Amygdala (tissue), 56 donors: ENCODE data around the gene SGMS2.

Source experiments
- DNase-seq, 56 donors: peaks; one replicate each; lab custom pipeline; 2025; lab: John Stamatoyannopoulos, UW

Gene SGMS2

GRCh38 chr4:107828315-107829090, 3.8 kb downstream of the SGMS2 start:
- DNase-seq, result no peak

DNA sequence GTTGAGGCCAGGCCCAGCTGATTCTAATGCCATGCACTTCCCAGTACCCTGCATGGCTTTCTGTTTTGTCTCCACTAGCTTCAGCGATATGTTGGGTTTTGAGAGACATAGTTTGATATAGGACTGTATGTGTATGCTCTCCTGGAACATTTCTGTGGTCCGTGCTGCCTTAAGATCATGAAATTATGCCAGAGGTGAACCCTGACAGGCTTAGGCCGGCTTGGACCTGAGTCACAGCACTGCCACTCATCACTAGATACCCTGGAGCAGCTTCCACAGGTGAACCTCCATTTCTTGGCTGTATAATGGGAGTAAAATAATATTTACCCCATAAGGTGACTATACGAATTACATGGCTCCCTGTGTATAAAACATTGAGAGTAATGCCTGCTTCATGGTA, 6.4 kb downstream of the SGMS2 start:
- DNase-seq, result no peak

DNA sequence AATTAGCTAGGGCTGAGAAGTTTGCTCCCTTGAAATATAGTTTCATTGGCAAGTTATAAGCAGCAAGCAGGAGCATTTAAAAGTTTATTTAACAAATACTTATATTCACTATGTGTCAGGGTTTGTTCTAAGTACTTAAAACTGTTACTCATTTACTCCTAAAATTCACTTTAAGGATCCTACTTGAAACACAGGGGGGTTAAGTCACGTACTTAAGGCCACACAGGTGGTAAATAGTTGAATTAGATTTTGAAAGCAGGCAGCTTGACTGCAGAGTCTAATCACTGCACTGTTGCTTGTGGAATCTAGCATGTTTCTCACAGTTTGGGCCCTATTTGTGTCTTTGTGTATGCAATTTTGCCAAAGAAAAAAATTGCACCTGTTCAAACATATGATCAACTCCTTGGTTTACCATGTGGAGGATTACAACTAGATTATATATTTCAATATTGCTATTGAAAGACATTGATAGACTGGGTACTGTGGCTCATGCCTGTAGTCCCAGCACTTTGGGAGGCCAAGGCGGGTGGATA, 7.6 kb downstream of the SGMS2 start:
- no peak for DNase-seq

- no peak for DNase-seq
Measured at GRCh38 chr4:107834241-107834794, 9.6 kb downstream of the SGMS2 start.

GRCh38 chr4:107835406-107835805, 10.7 kb downstream of the SGMS2 start:
- DNase-seq, result no peak

DNA sequence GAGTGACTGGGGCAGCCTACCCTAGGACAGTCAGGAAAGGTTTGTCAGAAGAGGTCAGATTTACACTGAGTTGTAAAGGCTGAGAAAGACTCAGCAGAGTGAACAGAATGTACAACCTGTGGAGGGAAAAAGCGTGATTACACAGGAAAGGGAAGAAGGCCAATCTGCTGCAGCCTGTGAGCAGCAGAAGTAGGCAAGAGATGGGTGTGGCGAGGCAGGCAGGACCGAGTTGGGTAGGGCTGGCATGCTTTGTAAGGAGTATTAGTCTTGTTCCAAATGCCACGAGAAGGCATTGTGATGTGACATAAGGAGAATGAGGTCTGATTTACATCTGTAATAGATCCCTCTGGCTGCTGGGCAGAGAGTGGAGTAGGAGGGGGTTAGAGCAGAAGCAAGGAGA, 12.6 kb downstream of the SGMS2 start:
- no peak for DNase-seq

- DNase-seq, result no peak
Measured at GRCh38 chr4:107837776-107838618, 13.3 kb downstream of the SGMS2 start.

DNA sequence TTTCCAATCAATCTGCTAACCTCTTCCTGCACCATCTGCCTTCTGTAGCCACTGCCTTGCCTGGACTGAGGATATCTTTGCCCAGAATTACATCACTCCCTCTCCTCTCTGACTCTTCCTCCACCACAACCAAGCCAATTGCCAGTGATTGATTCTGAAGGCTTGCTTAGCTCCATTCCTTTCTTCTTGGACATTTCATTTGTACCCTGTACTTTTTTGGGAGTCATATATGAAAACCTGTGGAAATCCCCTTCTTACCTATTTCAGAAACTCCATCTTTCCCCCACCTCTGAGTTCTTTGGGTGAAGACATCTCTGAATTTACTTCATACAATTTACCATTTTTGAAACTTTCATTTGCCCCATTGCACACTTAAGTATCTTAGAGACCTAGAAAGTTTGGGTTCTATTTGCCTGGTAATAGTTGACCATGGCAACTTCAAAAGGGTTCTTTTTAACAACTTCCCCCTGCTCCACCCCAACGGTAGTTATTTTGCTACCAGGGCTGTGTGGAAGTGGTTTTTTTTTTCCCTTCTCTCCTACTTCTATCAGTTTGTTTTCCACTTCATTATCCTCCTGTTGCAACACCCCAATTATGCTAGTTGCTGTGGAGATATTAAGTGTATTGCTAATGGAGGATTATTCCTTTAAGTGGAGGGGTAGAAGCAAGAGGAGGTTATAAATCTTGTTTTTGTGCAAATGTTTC, 14.3 kb downstream of the SGMS2 start:
- DNase-seq, result no peak

DNA sequence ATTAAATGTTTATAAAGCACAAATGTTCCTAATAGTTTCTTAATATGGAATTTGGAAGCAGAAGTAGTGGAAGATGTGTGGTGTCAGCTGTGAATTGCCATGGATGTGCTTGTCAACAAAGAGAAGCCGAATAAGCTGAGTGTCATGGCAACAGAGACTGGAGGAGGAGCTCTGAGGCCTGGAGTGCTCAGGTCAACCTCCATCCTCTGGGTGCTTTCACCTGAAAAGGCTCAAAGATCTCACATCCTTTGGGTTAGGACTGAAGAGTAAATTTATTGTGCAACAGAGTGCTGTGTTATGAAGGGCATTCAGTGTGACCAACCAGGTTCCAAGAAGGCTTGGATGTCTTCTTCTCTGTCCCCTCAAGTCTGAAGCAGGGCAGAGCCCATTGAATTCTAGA, 18.7 kb downstream of the SGMS2 start:
- no peak for DNase-seq

DNA sequence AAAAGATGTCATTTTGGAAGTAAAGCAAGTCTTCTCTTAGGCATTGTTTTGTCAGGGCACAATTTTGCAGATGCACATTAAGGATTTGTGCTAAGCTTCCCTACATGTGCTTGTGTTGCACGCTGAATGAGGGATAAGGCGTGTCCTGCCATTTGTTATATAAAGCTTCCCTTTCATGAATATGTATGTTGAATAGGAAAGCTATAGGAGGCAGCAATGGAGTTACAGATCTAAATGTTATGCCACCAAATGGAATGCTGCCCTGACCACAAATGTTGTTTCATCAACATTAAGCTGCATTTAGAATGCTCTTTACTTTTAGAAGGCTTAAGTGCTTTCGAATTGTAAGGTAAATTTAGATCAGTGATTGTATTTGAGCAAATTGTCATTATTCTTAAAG, 20.9 kb downstream of the SGMS2 start:
- no peak for DNase-seq

GRCh38 chr4:107850438-107850837, 25.7 kb downstream of the SGMS2 start:
- no peak for DNase-seq

DNA sequence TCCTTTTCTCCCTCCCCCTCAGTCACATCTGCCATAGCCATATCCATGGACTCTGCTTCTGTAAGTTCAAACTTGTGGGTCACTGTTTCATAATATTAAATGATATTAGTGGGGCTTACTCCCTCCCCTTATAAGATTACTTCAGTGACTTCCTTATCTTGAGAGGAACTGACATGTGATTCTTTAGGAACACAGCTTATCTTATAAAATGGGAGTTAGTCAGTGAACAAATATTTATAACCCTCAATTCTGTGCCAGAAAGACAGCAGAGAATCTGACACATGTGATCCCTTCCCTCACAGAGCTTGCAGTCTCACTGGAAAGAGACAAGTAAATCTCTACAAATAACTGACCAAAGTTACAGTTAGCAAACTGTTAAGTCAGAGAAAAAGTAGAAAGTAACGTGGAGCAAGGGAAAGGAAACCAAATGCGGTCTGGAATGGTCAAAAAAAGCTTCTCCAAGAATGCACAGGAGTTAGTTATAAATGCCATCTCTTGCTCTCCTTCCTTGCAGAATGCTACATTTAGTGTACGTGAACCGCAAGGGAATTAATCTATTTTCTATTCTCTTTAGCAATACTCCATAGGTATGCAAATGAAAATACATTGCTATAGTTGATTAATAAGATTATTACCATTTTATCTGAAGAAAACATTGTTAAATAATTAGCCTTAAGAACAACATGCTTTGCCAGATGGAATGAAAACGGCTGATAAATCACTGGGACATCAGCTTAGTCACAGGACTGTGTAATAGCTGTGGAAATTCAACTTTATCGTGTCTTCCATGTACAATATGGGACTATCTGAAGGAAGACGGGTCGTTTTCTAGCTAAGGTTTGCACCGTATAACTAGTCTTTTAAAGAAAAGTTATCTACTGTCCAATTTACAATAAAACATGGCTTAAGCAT, 29.0 kb downstream of the SGMS2 start:
- no peak for DNase-seq

DNA sequence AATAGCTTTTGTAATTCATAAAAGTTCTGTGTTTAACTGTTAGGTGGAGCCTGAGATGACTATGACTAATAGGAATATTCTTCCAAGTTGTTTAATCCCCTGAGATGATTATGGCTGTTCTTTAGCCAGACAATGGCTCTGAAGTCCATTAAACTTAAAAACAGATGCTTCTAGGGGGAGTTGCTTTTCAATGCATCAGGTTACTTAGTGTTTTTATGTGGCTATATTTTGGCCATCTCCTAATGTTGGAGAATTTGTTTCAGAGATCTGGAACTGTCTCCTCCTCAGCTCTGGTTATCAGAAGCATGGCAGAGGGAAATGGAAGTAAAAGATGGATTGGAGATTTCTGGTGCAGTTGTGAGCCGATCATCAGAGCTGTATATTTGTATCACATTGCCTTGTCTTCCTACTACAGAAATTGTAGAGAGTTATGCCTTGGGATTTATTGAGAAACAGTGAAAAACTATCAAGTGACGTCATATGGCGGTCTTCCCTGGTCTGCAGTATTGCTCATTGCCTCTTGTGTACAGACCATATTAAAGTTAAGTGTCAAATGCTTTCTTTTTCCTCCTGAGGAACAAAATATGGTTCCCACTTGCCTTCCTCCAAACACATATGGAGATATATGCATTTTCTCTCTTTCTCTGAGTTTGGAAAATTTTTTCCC, 29.8 kb downstream of the SGMS2 start:
- DNase-seq, result no peak

DNA sequence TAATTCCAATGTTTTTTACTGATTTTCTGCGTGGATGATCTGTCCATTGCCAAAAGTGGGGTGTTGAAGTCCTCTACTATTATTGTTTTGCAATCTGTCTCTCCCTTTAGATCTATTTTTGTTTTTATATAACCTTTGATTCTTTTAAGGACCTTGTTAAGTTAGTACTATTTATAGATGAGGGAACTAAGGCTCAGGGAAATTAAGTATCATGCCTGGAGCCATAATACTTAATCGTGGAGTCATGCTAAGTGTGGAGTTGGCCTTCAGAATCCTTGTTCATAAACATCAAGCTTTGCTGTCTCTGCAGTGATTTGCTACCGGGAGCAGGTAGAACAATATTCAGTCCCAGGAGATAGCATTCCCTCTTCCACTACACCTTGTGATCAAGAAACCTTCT, 31.0 kb downstream of the SGMS2 start:
- no peak for DNase-seq

- DNase-seq, result no peak
Measured at GRCh38 chr4:107856901-107857300, 32.2 kb downstream of the SGMS2 start.

DNA sequence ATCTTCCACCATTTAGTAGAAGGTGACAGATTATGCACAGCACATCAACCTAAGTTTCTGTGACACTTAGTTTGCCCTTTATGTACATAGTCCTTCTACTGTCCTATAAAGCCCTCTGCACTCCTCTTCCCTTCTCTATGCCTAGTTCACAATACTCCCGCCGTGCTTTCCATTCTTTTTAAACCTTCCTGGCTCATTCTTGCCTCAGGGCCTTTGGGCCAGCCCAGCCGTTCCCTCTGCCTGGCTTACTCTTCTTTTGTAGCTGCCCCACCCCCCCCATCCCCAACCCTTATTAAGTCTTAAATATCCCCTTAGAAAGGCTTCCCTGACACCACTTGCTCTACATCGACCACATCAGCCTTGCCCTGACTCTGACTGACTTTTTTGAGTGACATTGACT, 33.0 kb downstream of the SGMS2 start:
- DNase-seq, result no peak

- DNase-seq, result no peak
Measured at GRCh38 chr4:107858158-107858742, 33.5 kb downstream of the SGMS2 start.

- peak in 1 of 56 donors; percentile 2 for DNase-seq
Measured at GRCh38 chr4:107862658-107863057, 37.9 kb downstream of the SGMS2 start.

- no peak for DNase-seq
Measured at GRCh38 chr4:107863416-107863815, 38.7 kb downstream of the SGMS2 start.
